ENCODE results near the gene MYBPHL. TPM values are rescaled to one million over a fixed set of nuclear protein-coding genes. Genes with fewer than 3 reads are reported as not detected.

Gene MYBPHL
- total and polyA plus RNA-seq, 2 of the 13 experiments (the other 11 are each of a cell fraction or from before 2014, with no cell fraction given), result 3.7 to 3.8 TPM

DNA sequence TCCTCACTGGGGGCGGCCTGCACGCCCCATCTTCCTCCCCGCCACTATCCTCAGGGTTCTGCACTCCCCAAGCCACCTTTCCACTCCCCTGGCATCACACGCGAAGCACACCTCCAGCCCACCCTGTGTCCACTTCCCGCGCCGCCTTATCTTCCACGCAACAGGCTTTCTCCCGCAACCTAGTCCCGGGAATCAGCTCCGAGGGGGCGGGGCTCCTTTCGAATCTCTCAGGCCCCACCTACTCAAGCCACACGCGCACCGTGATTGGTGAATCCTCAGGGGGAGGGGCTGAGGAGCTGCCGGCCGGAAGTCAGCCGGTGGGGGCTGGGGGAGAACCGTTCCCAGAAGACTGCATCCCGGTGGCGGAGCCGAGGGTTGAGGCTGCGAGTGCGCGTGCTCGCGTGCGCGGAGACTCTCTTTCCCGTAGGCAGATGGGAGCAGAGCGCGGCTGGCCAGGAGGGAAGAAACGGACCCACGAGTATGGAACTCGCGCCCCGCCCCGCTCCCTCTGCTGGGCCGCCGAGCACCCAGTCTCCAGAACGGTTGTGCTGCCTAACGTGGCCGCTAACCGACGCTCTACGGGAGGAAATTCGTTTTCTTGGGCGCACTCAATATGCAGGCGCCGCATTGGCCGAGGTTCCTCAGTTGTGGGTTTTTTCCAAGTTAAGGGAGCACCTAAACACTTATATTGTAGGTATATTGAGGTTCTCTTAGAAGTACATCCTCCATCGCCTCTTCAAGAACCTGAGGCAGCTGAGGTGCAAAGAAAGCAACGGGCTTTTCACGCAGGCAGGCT, 23.7 kb downstream of the MYBPHL start, which contains the start of gene PSRC1 (continued):
- TF ChIP-seq ARID4A (CRISPR knock-in tag; IDR thresholded peaks at IDR 0.05; ENCODE audit: borderline replicate concordance) (peak; percentile 86), ZNF331 (CRISPR knock-in tag; IDR thresholded peaks at IDR 0.05) (peak; percentile 71), ZNF256 (CRISPR knock-in tag; conservative IDR thresholded peaks at IDR 0.05) (no peak), MLXIP (CRISPR knock-in tag; IDR thresholded peaks at IDR 0.05; ENCODE audit: borderline replicate concordance) (no peak), ZSCAN29 (CRISPR knock-in tag; conservative IDR thresholded peaks at IDR 0.05) (no peak; the same call in 1 of the 2 replicates), SNAPC2 (CRISPR knock-in tag; IDR thresholded peaks at IDR 0.05) (peak; percentile 90; the same call in 1 of the 2 replicates), MEIS1 (CRISPR knock-in tag; IDR thresholded peaks at IDR 0.05; ENCODE audit: borderline replicate concordance) (peak; percentile 41; the same call in 1 of the 2 replicates), HDAC1 (CRISPR knock-in tag; IDR thresholded peaks at IDR 0.05) (peak; percentile 81), AKAP8 (CRISPR knock-in tag; IDR thresholded peaks at IDR 0.05) (no peak), ZNF350 (CRISPR knock-in tag; IDR thresholded peaks at IDR 0.05; ENCODE audit: borderline replicate concordance, low read depth) (peak; percentile 53; the same call in 1 of the 2 replicates), ZFP41 (CRISPR knock-in tag; IDR thresholded peaks at IDR 0.05; ENCODE audit: borderline replicate concordance) (no peak), NR1H2 (CRISPR knock-in tag; IDR thresholded peaks at IDR 0.05; ENCODE audit: borderline replicate concordance, low read depth) (no peak), XRCC5 (optimal IDR thresholded peaks at IDR 0.05; ENCODE audit: low read length) (peak; percentile 73), TBL1XR1 (IDR thresholded peaks at IDR 0.05; ENCODE audit: borderline replicate concordance, low read length, partially characterized antibody) (no peak), ZSCAN21 (CRISPR knock-in tag; IDR thresholded peaks at IDR 0.05; ENCODE audit: borderline replicate concordance) (peak; percentile 89; the same call in 1 of the 2 replicates)
- TF ChIP-seq, protein P1, sequence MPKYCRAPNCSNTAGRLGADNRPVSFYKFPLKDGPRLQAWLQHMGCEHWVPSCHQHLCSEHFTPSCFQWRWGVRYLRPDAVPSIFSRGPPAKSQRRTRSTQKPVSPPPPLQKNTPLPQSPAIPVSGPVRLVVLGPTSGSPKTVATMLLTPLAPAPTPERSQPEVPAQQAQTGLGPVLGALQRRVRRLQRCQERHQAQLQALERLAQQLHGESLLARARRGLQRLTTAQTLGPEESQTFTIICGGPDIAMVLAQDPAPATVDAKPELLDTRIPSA (CRISPR knock-in tag; IDR thresholded peaks at IDR 0.05; ENCODE audit: borderline replicate concordance), result no peak; the same call in 1 of the 2 replicates
- TF ChIP-seq, protein P2, sequence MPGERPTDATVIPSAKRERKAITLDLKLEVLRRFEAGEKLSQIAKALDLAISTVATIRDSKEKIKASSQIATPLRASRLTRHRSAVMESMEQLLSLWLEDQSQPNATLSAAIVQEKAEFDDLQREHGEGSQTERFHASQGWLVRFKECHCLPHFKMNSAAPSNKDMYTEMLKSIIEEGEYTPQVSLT (CRISPR knock-in tag; IDR thresholded peaks at IDR 0.05; ENCODE audit: borderline replicate concordance, low read depth), result no peak
- TF ChIP-seq, protein P3, sequence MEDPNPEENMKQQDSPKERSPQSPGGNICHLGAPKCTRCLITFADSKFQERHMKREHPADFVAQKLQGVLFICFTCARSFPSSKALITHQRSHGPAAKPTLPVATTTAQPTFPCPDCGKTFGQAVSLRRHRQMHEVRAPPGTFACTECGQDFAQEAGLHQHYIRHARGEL (CRISPR knock-in tag; IDR thresholded peaks at IDR 0.05), result no peak
